Thyroid gland (tissue), 4 donors: ENCODE data around the gene SCUBE2.

Source experiments
- CTCF ChIP-seq, 6 experiments: fragments of 200-600 bp in 3 of 6; fragments of 450-650 bp in 3 of 6; sonication (generic) in 3 of 6; IDR thresholded peaks; one replicate each; pipeline ENCODE4 v1.5.1; 2016 to 2019; ENCODE audit warnings: antibody characterized with exemption in 6 of 6, mild to moderate bottlenecking in 2 of 6, inconsistent platforms in 1 of 6, moderate library complexity in 1 of 6
- POLR2A ChIP-seq, 2 donors: fragments of 450-650 bp; IDR thresholded peaks; one replicate each; pipeline ENCODE4 v1.6.1; 2017; ENCODE audit warnings: antibody characterized with exemption in 2 of 2, mild to moderate bottlenecking in 2 of 2, moderate library complexity in 1 of 2

DNA sequence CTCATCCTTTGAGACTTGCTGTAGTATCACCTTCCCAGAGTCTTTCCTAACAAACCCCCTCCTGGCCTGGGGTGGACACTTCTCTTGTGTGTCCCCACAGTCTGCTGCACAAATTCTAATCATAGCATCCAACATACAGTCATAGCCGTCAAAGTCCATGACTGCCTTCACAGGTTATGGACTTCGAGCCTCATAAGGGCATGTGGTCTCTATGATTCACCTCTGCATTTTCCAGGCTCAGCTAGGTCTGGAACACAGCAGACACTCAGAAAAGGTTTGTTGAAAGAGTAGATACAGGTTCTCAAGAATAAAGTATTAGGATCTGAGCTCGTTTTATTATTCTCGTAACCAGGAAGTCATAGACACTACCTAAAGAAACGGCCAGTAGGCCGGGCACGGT, 13.2 kb upstream of the SCUBE2 start:
- TF ChIP-seq CTCF (IDR thresholded peaks at IDR 0.05): no peak
- TF ChIP-seq POLR2A (IDR thresholded peaks at IDR 0.05): no peak
